HepG2 (cell line): ENCODE results near the gene RRAS. TPM values are rescaled to one million over a fixed set of nuclear protein-coding genes. Genes with fewer than 3 reads are reported as not detected.

Experiments
- ATAC-seq: fragments of 200-7000 bp; cut with Tn5 transposase; 3 replicates; pipeline ENCODE4 v1.9.1; 2020; ENCODE audit warnings: mild to moderate bottlenecking, moderate library complexity
- BruUV-seq: library from RNA; stranded (reverse); fragments of 400-500 nt; replicated peaks from 2 replicates; lab custom pipeline; 2021; lab: Mats Ljungman, UMichigan
- CTCF ChIA-PET: fragments of 300-600 bp; formaldehyde crosslinking; extraction: SDS; loops from one replicate; lab custom pipeline; 2021; ENCODE audit warnings: low total read pairs, inconsistent platforms, low intra/inter-chr PET ratio; lab: Yijun Ruan, JAX
- POLR2A ChIA-PET: fragments of 350-600 bp; sonication (Branson Sonifier 250); formaldehyde crosslinking; loops from one replicate; lab custom pipeline; 2020; ENCODE audit warnings: antibody characterized with exemption, inconsistent platforms; lab: Yijun Ruan, JAX
- DNase-seq: peaks from one replicate; pipeline ENCODE4 v3.0.0-alpha.2; 2015; ENCODE audit warnings: low spot score
- FAIRE-seq: peaks from 3 replicates; lab custom pipeline; 2011; peaks lifted over from hg19 to GRCh38; lab: Jason Lieb, UNC
- H2AFZ ChIP-seq: one replicate; pipeline ENCODE4 v1.6.1; 2011; ENCODE audit warnings: low read length, inconsistent platforms
- H3K27ac ChIP-seq: fragments of 300-600 bp; 3 replicates; pipeline ENCODE4 v1.8.0; 2011; ENCODE audit warnings: mixed run types, mild to moderate bottlenecking, mixed read lengths, low read length, inconsistent platforms; ENCODE audit not compliant: insufficient read depth; ENCODE audit errors: extremely low read length
- H3K27me3 ChIP-seq, 2 experiments: fragments of 200-600 bp in 1 of 2; 2 replicates in 1 of 2; 3 replicates in 1 of 2; pipeline versions ENCODE4 v1.6.0 to v1.8.0; 2011; ENCODE audit warnings: low read length in 2 of 2, mild to moderate bottlenecking in 2 of 2, moderate library complexity in 2 of 2, inconsistent platforms in 1 of 2; ENCODE audit not compliant: insufficient read depth in 2 of 2, control insufficient read depth in 1 of 2
- H3K36me3 ChIP-seq, 2 experiments: fragments of 200-600 bp in 1 of 2; replicated peaks in 1 of 2; 2 replicates in 1 of 2; 3 replicates in 1 of 2; pipeline versions ENCODE4 v1.5.1 to v1.8.0; 2011; ENCODE audit warnings: low read length in 2 of 2, inconsistent platforms in 1 of 2; ENCODE audit not compliant: insufficient read depth in 2 of 2, control insufficient read depth in 1 of 2
- H3K4me1 ChIP-seq: 2 replicates; pipeline ENCODE4 v1.5.1; 2012; ENCODE audit warnings: low read length, inconsistent platforms; ENCODE audit not compliant: insufficient read depth
- H3K4me2 ChIP-seq: 2 replicates; pipeline ENCODE4 v1.6.0; 2011; ENCODE audit warnings: low read depth, low read length, inconsistent platforms
- H3K4me3 ChIP-seq, 3 experiments: fragments of 200-600 bp in 1 of 3; sonication (generic), shearing (Covaris generic) in 1 of 3; replicated peaks in 1 of 3; 2 replicates each; pipeline ENCODE4 v1.5.1; 2011 to 2016; ENCODE audit warnings: low read length in 3 of 3, inconsistent platforms in 2 of 3, low read depth in 2 of 3, mild to moderate bottlenecking in 2 of 3, control low read depth in 1 of 3, mixed read lengths in 1 of 3; ENCODE audit not compliant: insufficient read depth in 1 of 3
- H3K79me2 ChIP-seq: one replicate; pipeline ENCODE4 v1.6.1; 2011; ENCODE audit warnings: low read length, inconsistent platforms; ENCODE audit not compliant: insufficient read depth
- H3K9ac ChIP-seq: 2 replicates; pipeline ENCODE4 v1.6.0; 2011; ENCODE audit warnings: mild to moderate bottlenecking, low read depth, low read length, inconsistent platforms; ENCODE audit not compliant: insufficient read depth
- H3K9me3 ChIP-seq: 2 replicates; pipeline ENCODE4 v1.5.1; 2012; ENCODE audit warnings: mild to moderate bottlenecking, low read length
- H4K20me1 ChIP-seq: 2 replicates; pipeline ENCODE4 v1.6.0; 2011; ENCODE audit warnings: inconsistent platforms, mild to moderate bottlenecking, low read length, moderate library complexity; ENCODE audit not compliant: insufficient read depth
- ARHGAP35 ChIP-seq: sonication (generic); formaldehyde crosslinking; IDR thresholded peaks from 2 replicates; pipeline ENCODE4 v1.9.0; 2022; ENCODE audit warnings: mild to moderate bottlenecking, inconsistent platforms, moderate library complexity, missing genetic modification reagents, borderline replicate concordance
- ATF7-NPFF ChIP-seq: sonication (generic); formaldehyde crosslinking; IDR thresholded peaks from 2 replicates; pipeline ENCODE4 v1.8.1; 2023; ENCODE audit warnings: mild to moderate bottlenecking, low read depth, missing genetic modification reagents, moderate library complexity
- CREB1 ChIP-seq, 2 experiments: fragments of 450-650 bp in 1 of 2; IDR thresholded peaks; 2 replicates each; pipeline ENCODE4 v1.6.1; 2016 to 2017; ENCODE audit warnings: control low read depth in 1 of 2, mild to moderate bottlenecking in 1 of 2, missing compliant biosample characterization in 1 of 2, missing genetic modification characterization in 1 of 2
- EHMT2 ChIP-seq: fragments of 200-600 bp; sonication (generic); IDR thresholded peaks from 2 replicates; pipeline ENCODE4 v1.7.0; 2017; ENCODE audit warnings: antibody characterized with exemption, low read depth, low read length, borderline replicate concordance
- GZF1 ChIP-seq: sonication (generic); formaldehyde crosslinking; IDR thresholded peaks from 2 replicates; pipeline ENCODE4 v1.5.1; 2020; ENCODE audit warnings: mild to moderate bottlenecking, missing genetic modification reagents
- HNRNPK ChIP-seq: fragments of 200-400 bp; formaldehyde crosslinking; IDR thresholded peaks from 2 replicates; pipeline ENCODE4 v1.6.1; 2018; ENCODE audit warnings: low read length, low read depth, moderate library complexity, mild to moderate bottlenecking; ENCODE audit not compliant: poor library complexity, severe bottlenecking
- MTF1 ChIP-seq: sonication (generic); formaldehyde crosslinking; IDR thresholded peaks from 2 replicates; pipeline ENCODE4 v1.5.0; 2020; ENCODE audit warnings: missing genetic modification reagents
- NR3C1 ChIP-seq: sonication (generic); formaldehyde crosslinking; IDR thresholded peaks from 2 replicates; pipeline ENCODE4 v1.4.0; 2020; ENCODE audit warnings: missing genetic modification reagents
- PPARG ChIP-seq: conservative IDR thresholded peaks from 2 replicates; pipeline ENCODE4 v1.6.1; 2016; ENCODE audit warnings: missing biosample characterization, missing genetic modification reagents
- RBM39 ChIP-seq: fragments of 200-400 bp; formaldehyde crosslinking; IDR thresholded peaks from one replicate; pipeline ENCODE4 v1.6.1; 2018; ENCODE audit warnings: antibody characterized with exemption, mild to moderate bottlenecking, low read depth, low read length; ENCODE audit not compliant: poor library complexity, severe bottlenecking
- RORA ChIP-seq: sonication (generic); formaldehyde crosslinking; IDR thresholded peaks from 2 replicates; pipeline ENCODE4 v1.5.0; 2020; ENCODE audit warnings: mild to moderate bottlenecking, missing genetic modification reagents, moderate library complexity
- ZBTB39 ChIP-seq: sonication (generic); formaldehyde crosslinking; IDR thresholded peaks from 2 replicates; pipeline ENCODE4 v1.5.0; 2020; ENCODE audit warnings: missing genetic modification reagents
- ZFP37 ChIP-seq: sonication (generic); formaldehyde crosslinking; IDR thresholded peaks from 2 replicates; pipeline ENCODE4 v1.4.0; 2020; ENCODE audit warnings: missing genetic modification reagents, borderline replicate concordance
- ZNF17 ChIP-seq: sonication (generic); formaldehyde crosslinking; IDR thresholded peaks from 2 replicates; pipeline ENCODE4 v1.5.0; 2020; ENCODE audit warnings: mild to moderate bottlenecking, missing genetic modification reagents
- ZNF567 ChIP-seq: sonication (generic); formaldehyde crosslinking; IDR thresholded peaks from 2 replicates; pipeline ENCODE4 v1.8.1; 2023; ENCODE audit warnings: mild to moderate bottlenecking, missing genetic modification reagents, borderline replicate concordance
- ZNF747 ChIP-seq: sonication (generic); formaldehyde crosslinking; IDR thresholded peaks from 2 replicates; pipeline ENCODE4 v1.8.1; 2023; ENCODE audit warnings: missing genetic modification reagents, mild to moderate bottlenecking, borderline replicate concordance
- WGBS: methylation state at CpG from one replicate; pipeline ENCODE4 v1.1.6; 2017; ENCODE audit warnings: low lambda C conversion rate; 5-methylcytosine and 5-hydroxymethylcytosine counted together
- in situ Hi-C: cut with HindIII; loops from 2 replicates; pipeline ENCODE4 v1.10.0; 2017; ENCODE audit warnings: low pct_unique_long_range_greater_than_20kb; ENCODE audit not compliant: extremely low pct_ligation_motif_present
- intact Hi-C: fragments of 100-400 bp; cut with micrococcal nuclease; formaldehyde crosslinking; loops from one replicate; pipeline ENCODE4 v1.10.0; 2022; ENCODE audit not compliant: unreplicated experiment
- polyA plus RNA-seq, 8 experiments: library from polyadenylated mRNA; depleted of rRNA in 3 of 8; stranded (reverse) in 7 of 8; unstranded in 1 of 8; fragments of >200 nt; fragmentation: Illumina TruSeq in 4 of 8; extraction: Trizol in 4 of 8; gene quantifications; 2 replicates each; pipeline versions ENCODE4 v1.2.1 to v1.2.3, GENCODE V29; 2011 to 2016; ENCODE audit warnings: low read depth in 4 of 8, missing spikeins in 1 of 8, mixed read lengths in 1 of 8; ENCODE audit not compliant: insufficient read depth in 1 of 8
- total RNA-seq, 5 experiments: library from RNA; depleted of rRNA; stranded (reverse); fragments of >200 nt; fragmentation: Illumina TruSeq; extraction: Trizol; gene quantifications; 2 replicates each; pipeline ENCODE4 v1.2.3, GENCODE V29; 2016; ENCODE audit warnings: low read depth in 1 of 5
- TF ChIP-seq, protein P1 (sequence below): sonication (generic); formaldehyde crosslinking; conservative IDR thresholded peaks from 2 replicates; pipeline ENCODE4 v1.4.0; 2020; ENCODE audit warnings: missing genetic modification reagents
- TF ChIP-seq, protein P2 (sequence below): sonication (generic); formaldehyde crosslinking; IDR thresholded peaks from 2 replicates; pipeline ENCODE4 v1.8.1; 2023; ENCODE audit warnings: mild to moderate bottlenecking, missing genetic modification reagents

RRAS gene
- total and polyA plus RNA-seq, 2 of the 13 experiments (the other 11 are each of a cell fraction or from before 2014, with no cell fraction given), result 1.5 to 12.0 TPM

DNA sequence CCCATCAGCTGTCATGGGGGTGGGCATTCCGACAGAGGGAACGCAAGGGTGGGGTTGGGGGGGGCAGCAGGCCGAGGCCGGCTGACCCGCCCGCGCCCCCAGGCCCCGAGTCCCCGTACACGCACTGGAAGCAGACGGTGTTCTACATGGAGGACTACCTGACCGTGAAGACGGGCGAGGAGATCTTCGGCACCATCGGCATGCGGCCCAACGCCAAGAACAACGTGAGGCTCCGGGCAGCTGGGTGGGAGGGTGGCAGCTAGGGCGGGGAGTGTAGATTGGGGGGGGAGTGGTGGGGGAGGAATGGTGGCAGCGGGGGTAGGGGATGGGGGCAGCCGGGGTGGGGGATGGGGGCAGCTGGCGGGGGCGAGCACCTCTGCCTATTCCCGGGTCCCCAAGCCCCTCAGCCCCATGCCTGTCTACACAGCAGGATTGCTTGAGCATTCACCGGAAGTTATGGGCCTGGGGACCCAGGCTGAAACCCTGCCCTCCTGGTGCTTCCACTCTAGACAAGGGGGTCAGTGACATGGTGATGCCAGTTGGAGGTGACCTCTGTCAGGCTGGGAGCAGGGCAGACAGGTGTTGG, 46.7 kb upstream of the RRAS start:
- ChIA-PET POLR2A (interaction anchor here (1.2 to 1.5 kb wide), 2 partner anchors 10 to 164 kb away, joined by 3 to 5 read pairs; partner anchors contain the start of gene PTOV1), CTCF (no interaction called here)
- intact Hi-C loops, result no loop called here
- H3K27ac ChIP-seq, result no peak overlapping the region
- H3K27me3 ChIP-seq, result no peaks in the 10 kb centered on the region
- WGBS, result over 99% methylated on average over 19 of the region's 27 CpGs
- BruUV-seq, result no TSS peak
- no peak for TF ChIP-seq MTF1 (CRISPR knock-in tag)
- no peak for TF ChIP-seq ZNF747 (CRISPR knock-in tag)
- no peak for TF ChIP-seq ZNF567 (CRISPR knock-in tag)
- TF ChIP-seq GZF1 (CRISPR knock-in tag), result no peak
- TF ChIP-seq, protein P1, sequence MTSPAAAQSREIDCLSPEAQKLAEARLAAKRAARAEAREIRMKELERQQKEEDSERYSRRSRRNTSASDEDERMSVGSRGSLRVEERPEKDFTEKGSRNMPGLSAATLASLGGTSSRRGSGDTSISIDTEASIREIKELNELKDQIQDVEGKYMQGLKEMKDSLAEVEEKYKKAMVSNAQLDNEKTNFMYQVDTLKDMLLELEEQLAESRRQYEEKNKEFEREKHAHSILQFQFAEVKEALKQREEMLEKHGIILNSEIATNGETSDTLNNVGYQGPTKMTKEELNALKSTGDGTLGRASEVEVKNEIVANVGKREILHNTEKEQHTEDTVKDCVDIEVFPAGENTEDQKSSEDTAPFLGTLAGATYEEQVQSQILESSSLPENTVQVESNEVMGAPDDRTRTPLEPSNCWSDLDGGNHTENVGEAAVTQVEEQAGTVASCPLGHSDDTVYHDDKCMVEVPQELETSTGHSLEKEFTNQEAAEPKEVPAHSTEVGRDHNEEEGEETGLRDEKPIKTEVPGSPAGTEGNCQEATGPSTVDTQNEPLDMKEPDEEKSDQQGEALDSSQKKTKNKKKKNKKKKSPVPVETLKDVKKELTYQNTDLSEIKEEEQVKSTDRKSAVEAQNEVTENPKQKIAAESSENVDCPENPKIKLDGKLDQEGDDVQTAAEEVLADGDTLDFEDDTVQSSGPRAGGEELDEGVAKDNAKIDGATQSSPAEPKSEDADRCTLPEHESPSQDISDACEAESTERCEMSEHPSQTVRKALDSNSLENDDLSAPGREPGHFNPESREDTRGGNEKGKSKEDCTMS, result no peak
- no peak for TF ChIP-seq EHMT2
- TF ChIP-seq HNRNPK, result no peak
- no peak for TF ChIP-seq ZFP37 (CRISPR knock-in tag)
- TF ChIP-seq ZNF17 (CRISPR knock-in tag), result no peak
- TF ChIP-seq, protein P2, sequence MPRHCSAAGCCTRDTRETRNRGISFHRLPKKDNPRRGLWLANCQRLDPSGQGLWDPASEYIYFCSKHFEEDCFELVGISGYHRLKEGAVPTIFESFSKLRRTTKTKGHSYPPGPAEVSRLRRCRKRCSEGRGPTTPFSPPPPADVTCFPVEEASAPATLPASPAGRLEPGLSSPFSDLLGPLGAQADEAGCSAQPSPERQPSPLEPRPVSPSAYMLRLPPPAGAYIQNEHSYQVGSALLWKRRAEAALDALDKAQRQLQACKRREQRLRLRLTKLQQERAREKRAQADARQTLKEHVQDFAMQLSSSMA (CRISPR knock-in tag), result no peak
- no peak for TF ChIP-seq ZBTB39 (CRISPR knock-in tag)
- no peak for TF ChIP-seq NR3C1 (CRISPR knock-in tag)
- TF ChIP-seq ARHGAP35 (CRISPR knock-in tag), result no peak
- no peak for TF ChIP-seq CREB1 (IDR thresholded peaks at IDR 0.05)
- TF ChIP-seq CREB1 (CRISPR knock-in tag; IDR thresholded peaks at IDR 0.05), result no peak
- no peak for TF ChIP-seq PPARG (CRISPR knock-in tag)
- TF ChIP-seq ATF7-NPFF (CRISPR knock-in tag), result no peak
- TF ChIP-seq RORA, result no peak
- TF ChIP-seq RBM39, result no peak
- no peak overlapping the region for H3K9ac ChIP-seq
- H3K79me2 ChIP-seq, result peaks cover 4% of the 10 kb centered on the region
- DNase-seq (no peak), FAIRE-seq (no peak), ATAC-seq (no peak)
- H3K9me3 ChIP-seq, result no peaks in the 10 kb centered on the region
- H3K4me3 ChIP-seq, result no peak overlapping the region
- H2AFZ ChIP-seq, result no peak overlapping the region
- in situ Hi-C loops, result no loop called here
- H3K4me2 ChIP-seq, result no peak overlapping the region
- peaks cover 9% of the 10 kb centered on the region; the same call in 1 of the 2 replicates for H4K20me1 ChIP-seq
- no peaks in the 10 kb centered on the region for H3K4me1 ChIP-seq
- H3K36me3 ChIP-seq, result peaks cover 25 to 59% of the 10 kb centered on the region in 2 experiments
